Naive thymus-derived CD4-positive, alpha-beta T cell (primary cell): ENCODE measurements around the gene ABCC9. TPM values are rescaled to one million over a fixed set of nuclear protein-coding genes. Genes with fewer than 3 reads are reported as not detected.

Source experiments
- ATAC-seq: fragments of 150-1000 bp; cut with Tn5 transposase; 2 replicates; pipeline ENCODE4 v1.10.0; 2021; ENCODE audit warnings: mild to moderate bottlenecking, moderate library complexity
- CTCF ChIA-PET: fragments of 350-600 bp; sonication (Branson Sonifier 250); formaldehyde crosslinking; loops from one replicate; lab custom pipeline; 2021; ENCODE audit warnings: antibody characterized with exemption; lab: Charles Lee
- POLR2A ChIA-PET: fragments of 350-600 bp; sonication (Branson Sonifier 250); formaldehyde crosslinking; loops from one replicate; lab custom pipeline; 2021; ENCODE audit warnings: antibody characterized with exemption, inconsistent platforms; lab: Charles Lee
- DNase-seq, 9 donors: peaks; one replicate each; pipeline versions ENCODE4 v3.0.0 to v3.0.0-alpha.2; 2020 to 2022; ENCODE audit warnings: mixed read lengths in 1 of 9
- H3K27ac ChIP-seq: one replicate; pipeline ENCODE4 v1.7.0; 2013; ENCODE audit warnings: mild to moderate bottlenecking, low read depth, low read length, moderate library complexity
- H3K27me3 ChIP-seq, 2 donors: one replicate each; pipeline ENCODE4 v1.7.0; 2013; ENCODE audit warnings: low read length in 2 of 2, mild to moderate bottlenecking in 2 of 2, moderate library complexity in 2 of 2; ENCODE audit not compliant: control insufficient read depth in 2 of 2, insufficient read depth in 2 of 2
- H3K36me3 ChIP-seq, 3 experiments: 1 replicate in 2 of 3; 2 replicates in 1 of 3; pipeline ENCODE4 v1.7.0; 2013; ENCODE audit warnings: low read length in 3 of 3, mild to moderate bottlenecking in 3 of 3, moderate library complexity in 1 of 3; ENCODE audit not compliant: insufficient read depth in 3 of 3, control insufficient read depth in 2 of 3
- H3K4me1 ChIP-seq, 2 donors: one replicate each; pipeline ENCODE4 v1.7.0; 2013; ENCODE audit warnings: low read length in 2 of 2, mild to moderate bottlenecking in 2 of 2, moderate library complexity in 1 of 2; ENCODE audit not compliant: control insufficient read depth in 2 of 2, insufficient read depth in 2 of 2
- H3K4me3 ChIP-seq: 2 replicates; pipeline ENCODE4 v1.7.0; 2013; ENCODE audit warnings: mild to moderate bottlenecking, low read length
- H3K9me3 ChIP-seq, 3 experiments: 1 replicate in 2 of 3; 2 replicates in 1 of 3; pipeline ENCODE4 v1.7.0; 2013; ENCODE audit warnings: low read length in 3 of 3; ENCODE audit not compliant: control insufficient read depth in 2 of 3
- H3K27ac Mint-ChIP-seq, 9 donors: one replicate each; pipeline ENCODE4 v1.8.0; 2020 to 2022; ENCODE audit warnings: mixed read lengths in 9 of 9, mild to moderate bottlenecking in 8 of 9, moderate library complexity in 5 of 9, inconsistent platforms in 2 of 9
- H3K27me3 Mint-ChIP-seq, 5 donors: one replicate each; pipeline ENCODE4 v1.8.0; 2021 to 2022; ENCODE audit warnings: mixed read lengths in 5 of 5, mild to moderate bottlenecking in 1 of 5
- H3K36me3 Mint-ChIP-seq, 5 donors: one replicate each; pipeline ENCODE4 v1.8.0; 2020 to 2022; ENCODE audit warnings: mixed read lengths in 5 of 5, mild to moderate bottlenecking in 3 of 5, inconsistent platforms in 1 of 5
- H3K4me1 Mint-ChIP-seq, 7 donors: one replicate each; pipeline ENCODE4 v1.8.0; 2020 to 2022; ENCODE audit warnings: mixed read lengths in 7 of 7, mild to moderate bottlenecking in 3 of 7, inconsistent platforms in 1 of 7
- H3K4me3 Mint-ChIP-seq, 10 donors: one replicate each; pipeline ENCODE4 v1.8.0; 2020 to 2022; ENCODE audit warnings: mild to moderate bottlenecking in 10 of 10, mixed read lengths in 10 of 10, moderate library complexity in 6 of 10, inconsistent platforms in 2 of 10
- H3K9me3 Mint-ChIP-seq, 11 donors: one replicate each; pipeline ENCODE4 v1.8.0; 2020 to 2022; ENCODE audit warnings: mixed read lengths in 11 of 11, mild to moderate bottlenecking in 4 of 11, inconsistent platforms in 1 of 11, moderate library complexity in 1 of 11
- intact Hi-C, 2 donors: fragments of 100-400 bp; cut with micrococcal nuclease; formaldehyde crosslinking; loops; one replicate each; pipeline ENCODE4 v1.15.1; 2023
- polyA plus RNA-seq, 2 donors: library from polyadenylated mRNA; unstranded; fragments of 300-500 nt; fragmentation: Illumina TruSeq; gene quantifications; one replicate each; pipeline ENCODE4 v1.2.3, GENCODE V29; 2021
- total RNA-seq, 6 experiments: library from RNA in 5 of 6; stranded (reverse) in 5 of 6; gene quantifications; 1 replicate in 5 of 6; 2 replicates in 1 of 6; pipeline ENCODE4 v1.2.3 and lab custom pipeline; 2021 to 2026

The ABCC9 gene
- total and polyA plus RNA-seq, 7 experiments from 2014 or later = 0.05 TPM; not detected in 6

- Mint-ChIP-seq H3K4me3 (no peak overlapping the region), H3K36me3 (peaks cover 0 to 2% (median 0%) of the 10 kb centered on the region in 5 donors), H3K9me3 (no peaks in the 10 kb centered on the region), H3K27me3 (peaks cover 16 to 41% (median 23%) of the 10 kb centered on the region in 5 donors), H3K4me1 (peaks cover 0 to 11% (median 10%) of the 10 kb centered on the region in 7 donors), H3K27ac (no peak overlapping the region)
- POLR2A ChIA-PET = interaction anchor here (0.6 kb wide), 1 partner anchor 246 kb away, joined by 6 read pairs; no protein-coding TSS in a partner anchor
- no peak overlapping the region for H3K27ac ChIP-seq
- CTCF ChIA-PET = no interaction called here
- peaks cover 0 to 6% of the 10 kb centered on the region in 2 donors for H3K27me3 ChIP-seq
- DNase-seq (no peak), ATAC-seq (no peak)
- no peak overlapping the region for H3K4me3 ChIP-seq
- H3K4me1 ChIP-seq = no peaks in the 10 kb centered on the region
- intact Hi-C loops = no loop called here
- H3K9me3 ChIP-seq = no peaks in the 10 kb centered on the region
- H3K36me3 ChIP-seq = no peaks in the 10 kb centered on the region
Measured at GRCh38 chr12:21769307-21769706, 171.9 kb downstream of the ABCC9 start.

DNA sequence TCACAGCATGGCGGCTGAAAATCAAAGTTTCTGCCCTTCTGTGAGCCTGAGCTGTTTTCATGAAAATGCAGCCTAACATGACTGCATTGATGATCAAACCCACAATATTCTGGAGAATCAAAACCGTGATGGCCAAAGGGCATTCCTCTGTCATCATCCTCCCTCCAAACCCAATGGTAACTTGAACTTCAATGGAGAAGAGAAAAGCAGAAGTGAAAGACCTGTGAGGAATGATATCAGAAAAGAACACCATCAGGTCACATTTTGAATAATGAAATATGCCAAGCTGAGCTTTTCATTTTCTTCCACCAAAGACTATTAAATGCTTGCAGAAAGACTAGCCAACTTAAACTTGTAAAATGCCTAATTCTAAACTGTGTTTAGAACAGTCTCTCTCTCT is 174.8 kb downstream of the ABCC9 start:
- intact Hi-C loops = no loop called here
- Histone ChIP-seq H3K27me3 (peaks cover 0 to 2% of the 10 kb centered on the region in 2 donors), H3K9me3 (no peaks in the 10 kb centered on the region), H3K36me3 (no peaks in the 10 kb centered on the region), H3K27ac (no peak overlapping the region), H3K4me1 (no peaks in the 10 kb centered on the region), H3K4me3 (no peak overlapping the region)
- no peak for DNase-seq
- H3K27me3 Mint-ChIP-seq = peaks cover 0 to 21% (median 5%) of the 10 kb centered on the region in 5 donors
- H3K4me1 Mint-ChIP-seq = no peaks in the 10 kb centered on the region
- H3K9me3 Mint-ChIP-seq = no peaks in the 10 kb centered on the region
- no peak for ATAC-seq
- no peak overlapping the region for H3K4me3 Mint-ChIP-seq
- no peaks in the 10 kb centered on the region for H3K36me3 Mint-ChIP-seq
- ChIA-PET CTCF (no interaction called here), POLR2A (interaction anchor here (0.7 kb wide), 1 partner anchor 224 kb away, joined by 3 read pairs; no protein-coding TSS in a partner anchor)
- no peak overlapping the region for H3K27ac Mint-ChIP-seq

DNA sequence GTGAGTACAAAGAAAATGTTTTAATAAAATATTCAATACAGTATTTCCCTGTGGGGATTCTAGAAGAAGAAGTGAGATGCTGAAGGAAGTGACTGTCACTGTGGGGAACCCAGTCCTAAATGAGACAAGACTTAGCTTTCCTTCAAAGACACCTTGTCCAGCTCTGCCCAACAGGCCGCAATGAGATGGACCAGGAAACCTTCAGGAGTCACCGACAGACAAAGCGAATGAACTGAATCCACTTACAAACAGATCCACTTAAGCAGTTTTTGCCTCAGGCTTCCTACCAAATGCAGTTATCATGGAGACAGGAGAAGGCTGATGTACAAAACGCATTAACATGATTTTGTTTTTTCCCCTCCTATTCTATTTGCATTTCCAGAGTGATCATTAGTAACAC is 176.3 kb downstream of the ABCC9 start:
- Histone ChIP-seq H3K27ac (no peak overlapping the region), H3K36me3 (no peaks in the 10 kb centered on the region), H3K4me3 (no peak overlapping the region), H3K27me3 (peaks cover 0 to 3% of the 10 kb centered on the region in 2 donors), H3K9me3 (no peaks in the 10 kb centered on the region), H3K4me1 (no peaks in the 10 kb centered on the region)
- no peak for ATAC-seq
- H3K9me3 Mint-ChIP-seq = peaks cover 0 to under 1% (median 0%) of the 10 kb centered on the region in 11 donors
- peaks cover 0 to under 1% (median 0%) of the 10 kb centered on the region in 5 donors for H3K36me3 Mint-ChIP-seq
- H3K27me3 Mint-ChIP-seq = peaks cover 0 to 19% (median 5%) of the 10 kb centered on the region in 5 donors
- intact Hi-C loops = no loop called here
- no peaks in the 10 kb centered on the region for H3K4me1 Mint-ChIP-seq
- no peak for DNase-seq
- ChIA-PET CTCF (no interaction called here), POLR2A (no interaction called here)
- no peak overlapping the region for H3K27ac Mint-ChIP-seq
- H3K4me3 Mint-ChIP-seq = no peak overlapping the region

- Mint-ChIP-seq H3K27me3 (peaks cover 0 to 19% (median 5%) of the 10 kb centered on the region in 5 donors), H3K36me3 (peaks cover 0 to 3% (median 0%) of the 10 kb centered on the region in 5 donors), H3K9me3 (peaks cover 0 to 9% (median 0%) of the 10 kb centered on the region in 11 donors), H3K4me3 (no peak overlapping the region), H3K27ac (no peak overlapping the region), H3K4me1 (no peaks in the 10 kb centered on the region)
- Histone ChIP-seq H3K4me3 (no peak overlapping the region), H3K36me3 (no peaks in the 10 kb centered on the region), H3K27me3 (peaks cover 0 to 3% of the 10 kb centered on the region in 2 donors), H3K27ac (no peak overlapping the region), H3K4me1 (no peaks in the 10 kb centered on the region), H3K9me3 (no peaks in the 10 kb centered on the region)
- CTCF ChIA-PET = no interaction called here
- DNase-seq (no peak), ATAC-seq (no peak)
- intact Hi-C loops = no loop called here
- POLR2A ChIA-PET = no interaction called here
Measured at GRCh38 chr12:21764065-21764464, 177.2 kb downstream of the ABCC9 start.

GRCh38 chr12:21763531-21763930 is 177.7 kb downstream of the ABCC9 start:
- H3K27me3 Mint-ChIP-seq = peaks cover 0 to 19% (median 5%) of the 10 kb centered on the region in 5 donors

DNA sequence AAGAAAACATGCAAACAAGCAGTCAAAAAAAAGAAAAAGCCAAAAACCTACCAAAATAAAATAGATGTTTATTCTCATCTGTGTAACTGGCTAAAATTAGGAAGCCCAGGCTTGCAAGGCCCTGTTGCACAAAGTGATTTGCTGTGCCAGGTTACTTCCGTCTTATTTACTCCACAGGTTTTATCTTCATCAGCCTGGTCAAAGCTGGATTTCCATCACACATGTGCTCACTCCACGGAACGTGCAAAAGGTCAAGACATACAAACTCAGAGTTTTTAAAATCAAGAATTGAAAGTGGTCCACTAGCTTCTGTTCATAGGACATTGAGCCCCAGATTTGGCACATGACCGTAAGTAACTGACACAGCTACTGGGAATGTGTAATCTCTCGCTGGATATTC is 181.5 kb downstream of the ABCC9 start:
- ATAC-seq = no peak
- POLR2A ChIA-PET = no interaction called here
- peaks cover 0 to 3% (median 0%) of the 10 kb centered on the region in 5 donors for H3K36me3 Mint-ChIP-seq
- no peak for DNase-seq
- Histone ChIP-seq H3K27me3 (peaks cover 0 to 3% of the 10 kb centered on the region in 2 donors), H3K36me3 (no peaks in the 10 kb centered on the region), H3K9me3 (no peaks in the 10 kb centered on the region), H3K27ac (no peak overlapping the region), H3K4me3 (no peak overlapping the region), H3K4me1 (no peaks in the 10 kb centered on the region)
- no peak overlapping the region for H3K27ac Mint-ChIP-seq
- H3K4me1 Mint-ChIP-seq = no peaks in the 10 kb centered on the region
- H3K4me3 Mint-ChIP-seq = no peak overlapping the region
- intact Hi-C loops = no loop called here
- CTCF ChIA-PET = no interaction called here
- peaks cover 0 to 9% (median 0%) of the 10 kb centered on the region in 11 donors for H3K9me3 Mint-ChIP-seq
- peaks cover 0 to 19% (median 5%) of the 10 kb centered on the region in 5 donors for H3K27me3 Mint-ChIP-seq

More at GRCh38 chr12:21763531-21763930, 177.7 kb downstream of the ABCC9 start:
- H3K36me3 Mint-ChIP-seq = peaks cover 0 to 3% (median 0%) of the 10 kb centered on the region in 5 donors
- Histone ChIP-seq H3K27ac (no peak overlapping the region), H3K9me3 (no peaks in the 10 kb centered on the region), H3K27me3 (peaks cover 0 to 3% of the 10 kb centered on the region in 2 donors), H3K4me3 (no peak overlapping the region), H3K36me3 (no peaks in the 10 kb centered on the region), H3K4me1 (no peaks in the 10 kb centered on the region)
- CTCF ChIA-PET = no interaction called here
- ATAC-seq = no peak
- H3K4me1 Mint-ChIP-seq = no peaks in the 10 kb centered on the region
- no peak for DNase-seq
- no peak overlapping the region for H3K4me3 Mint-ChIP-seq
- H3K27ac Mint-ChIP-seq = no peak overlapping the region
- intact Hi-C loops = no loop called here
- POLR2A ChIA-PET = no interaction called here
- peaks cover 0 to 9% (median 0%) of the 10 kb centered on the region in 11 donors for H3K9me3 Mint-ChIP-seq

DNA sequence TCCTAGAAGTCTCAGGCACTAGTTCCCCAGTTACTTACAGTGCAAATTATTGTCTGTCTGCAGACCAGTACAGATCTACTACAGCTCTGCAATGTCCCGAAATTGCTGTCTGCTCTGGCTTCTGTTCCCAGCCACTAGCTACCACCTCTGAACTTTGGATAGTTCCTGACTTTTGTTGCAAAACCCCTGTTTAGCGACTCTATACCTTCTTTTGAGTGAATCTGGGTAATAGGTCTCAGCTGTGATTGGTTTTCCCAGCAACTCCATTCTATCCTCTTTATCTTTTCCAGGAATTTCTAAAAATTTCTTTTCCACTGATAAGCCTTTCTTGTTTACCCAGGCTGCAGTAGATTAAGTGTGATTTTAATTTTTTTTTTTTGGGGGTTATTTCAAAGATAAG is 183.5 kb downstream of the ABCC9 start:
- Histone ChIP-seq H3K4me1 (no peaks in the 10 kb centered on the region), H3K4me3 (no peak overlapping the region), H3K9me3 (no peaks in the 10 kb centered on the region), H3K27me3 (peaks cover 0 to 3% of the 10 kb centered on the region in 2 donors), H3K36me3 (no peaks in the 10 kb centered on the region), H3K27ac (no peak overlapping the region)
- Mint-ChIP-seq H3K36me3 (peaks cover 0 to 3% (median 0%) of the 10 kb centered on the region in 5 donors), H3K4me1 (no peaks in the 10 kb centered on the region), H3K27me3 (peaks cover 2 to 14% (median 12%) of the 10 kb centered on the region in 5 donors), H3K4me3 (no peak overlapping the region), H3K27ac (no peak overlapping the region), H3K9me3 (peaks cover 0 to 9% (median 0%) of the 10 kb centered on the region in 11 donors)
- ATAC-seq (no peak), DNase-seq (no peak)
- CTCF ChIA-PET = no interaction called here
- intact Hi-C loops = no loop called here
- POLR2A ChIA-PET = no interaction called here
